Smooth muscle cell (in vitro differentiated cells): ENCODE results near the gene IL17RC. TPM values are rescaled to one million over a fixed set of nuclear protein-coding genes. Genes with fewer than 3 reads are reported as not detected.
"Not testable (repeated sequence)": the region's sequence is repeated elsewhere in the genome, so short reads cannot be mapped to it uniquely, and the experiment has no call there.

Experiments
- DNase-seq: peaks from one replicate; lab custom pipeline; 2025; ENCODE audit not compliant: unreplicated experiment; lab: John Stamatoyannopoulos, UW
- H2AFZ ChIP-seq: fragments of 200-600 bp; sonication (generic); 2 replicates; pipeline ENCODE4 v1.6.0; 2016; ENCODE audit warnings: antibody characterized with exemption, low read depth, mild to moderate bottlenecking
- H3F3A ChIP-seq: fragments of 200-600 bp; sonication (generic); 2 replicates; pipeline ENCODE4 v1.6.0; 2017; ENCODE audit warnings: antibody characterized with exemption, low read depth
- H3K27ac ChIP-seq: fragments of 200-600 bp; sonication (generic); 2 replicates; pipeline ENCODE4 v1.5.1; 2016; ENCODE audit warnings: low read depth, mild to moderate bottlenecking
- H3K27me3 ChIP-seq: fragments of 200-600 bp; sonication (generic); 2 replicates; pipeline ENCODE4 v1.6.1; 2016; ENCODE audit warnings: low read depth, mild to moderate bottlenecking
- H3K36me3 ChIP-seq: fragments of 200-600 bp; sonication (generic); 2 replicates; pipeline ENCODE4 v1.5.1; 2016; ENCODE audit warnings: low read depth
- H3K4me1 ChIP-seq: fragments of 200-600 bp; sonication (generic); 2 replicates; pipeline ENCODE4 v1.5.1; 2016; ENCODE audit warnings: low read depth
- H3K4me2 ChIP-seq: fragments of 200-600 bp; sonication (generic); 2 replicates; pipeline ENCODE4 v1.6.0; 2016; ENCODE audit warnings: mild to moderate bottlenecking
- H3K4me3 ChIP-seq: fragments of 200-600 bp; sonication (generic); 2 replicates; pipeline ENCODE4 v1.5.1; 2016; ENCODE audit warnings: mild to moderate bottlenecking
- H3K79me2 ChIP-seq: fragments of 200-600 bp; sonication (generic); 2 replicates; pipeline ENCODE4 v1.6.0; 2016; ENCODE audit warnings: low read depth, mild to moderate bottlenecking
- H3K9ac ChIP-seq: fragments of 200-600 bp; sonication (generic); 2 replicates; pipeline ENCODE4 v1.6.0; 2016; ENCODE audit warnings: low read depth
- H3K9me3 ChIP-seq: fragments of 200-600 bp; sonication (generic); replicated peaks from 2 replicates; pipeline ENCODE4 v1.5.1; 2016; ENCODE audit warnings: low read depth
- H4K20me1 ChIP-seq: fragments of 200-600 bp; sonication (generic); 2 replicates; pipeline ENCODE4 v1.6.0; 2016; ENCODE audit warnings: low read depth
- CTCF ChIP-seq: fragments of 200-600 bp; sonication (generic); IDR thresholded peaks from 2 replicates; pipeline ENCODE4 v1.5.1; 2017; ENCODE audit warnings: borderline replicate concordance, mild to moderate bottlenecking, antibody characterized with exemption; ENCODE audit not compliant: insufficient read depth, poor library complexity, severe bottlenecking
- WGBS: methylation state at CpG from one replicate; pipeline ENCODE4 v1.1.7; 2016; ENCODE audit warnings: low lambda C conversion rate; 5-methylcytosine and 5-hydroxymethylcytosine counted together
- polyA plus RNA-seq: library from polyadenylated mRNA; unstranded; fragments of >200 nt; fragmentation: Nextera tagmentation; extraction: Ambion mirVana; gene quantifications from 2 replicates; pipeline ENCODE4 v1.2.1, GENCODE V29; 2016
- total RNA-seq: library from RNA; depleted of rRNA; stranded (reverse); fragments of >200 nt; gene quantifications from 2 replicates; pipeline ENCODE4 v1.2.3, GENCODE V29; 2014

Gene IL17RC
- total and polyA plus RNA-seq, 2 experiments from 2014 or later, result 36.7 to 37.3 TPM

GRCh38 chr3:9893739-9894138, 23.2 kb upstream of the IL17RC start:
- Histone ChIP-seq H3K27ac (peak overlapping the region; percentile 40), H3K4me2 (no peak overlapping the region), H3K9me3 (no peaks in the 10 kb centered on the region), H3K4me3 (no peak overlapping the region), H3K79me2 (peaks cover 22% of the 10 kb centered on the region), H3F3A (no peaks in the 10 kb centered on the region), H2AFZ (no peak overlapping the region), H4K20me1 (no peaks in the 10 kb centered on the region), H3K9ac (no peak overlapping the region), H3K27me3 (no peaks in the 10 kb centered on the region), H3K36me3 (no peaks in the 10 kb centered on the region), H3K4me1 (peaks cover 9% of the 10 kb centered on the region)
- no peak for DNase-seq
- WGBS, result 100% methylated on average over 1 of the region's 1 CpG
- no peak for TF ChIP-seq CTCF

DNA sequence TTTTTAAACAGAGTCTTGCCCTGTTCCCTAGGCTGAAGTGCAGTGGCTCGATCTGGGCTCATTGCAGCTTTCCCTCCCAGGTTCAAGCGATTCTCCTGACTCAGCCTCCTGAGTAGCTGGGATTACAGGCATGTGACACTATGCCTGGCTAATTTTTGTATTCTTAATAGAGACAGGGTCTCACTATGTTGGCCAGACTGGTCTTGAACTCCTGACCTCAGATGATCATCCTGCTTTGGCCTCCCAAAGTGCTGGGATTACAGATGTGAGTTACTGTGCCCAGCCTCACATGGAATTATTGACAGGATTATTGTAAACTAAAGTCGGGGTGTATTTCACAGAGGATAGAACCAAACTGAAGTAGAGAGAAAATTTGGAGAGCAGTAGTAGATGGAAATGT, 21.2 kb upstream of the IL17RC start:
- H3K4me1 ChIP-seq, H3K4me3 ChIP-seq, H3F3A ChIP-seq, H3K27me3 ChIP-seq, H3K9ac ChIP-seq, H3K36me3 ChIP-seq, H3K4me2 ChIP-seq, H2AFZ ChIP-seq, DNase-seq, H4K20me1 ChIP-seq, H3K27ac ChIP-seq, H3K9me3 ChIP-seq: not testable (repeated sequence)
- H3K79me2 ChIP-seq, result peaks cover 19% of the 10 kb centered on the region
- WGBS, result 98% methylated on average over 3 of the region's 3 CpGs

DNA sequence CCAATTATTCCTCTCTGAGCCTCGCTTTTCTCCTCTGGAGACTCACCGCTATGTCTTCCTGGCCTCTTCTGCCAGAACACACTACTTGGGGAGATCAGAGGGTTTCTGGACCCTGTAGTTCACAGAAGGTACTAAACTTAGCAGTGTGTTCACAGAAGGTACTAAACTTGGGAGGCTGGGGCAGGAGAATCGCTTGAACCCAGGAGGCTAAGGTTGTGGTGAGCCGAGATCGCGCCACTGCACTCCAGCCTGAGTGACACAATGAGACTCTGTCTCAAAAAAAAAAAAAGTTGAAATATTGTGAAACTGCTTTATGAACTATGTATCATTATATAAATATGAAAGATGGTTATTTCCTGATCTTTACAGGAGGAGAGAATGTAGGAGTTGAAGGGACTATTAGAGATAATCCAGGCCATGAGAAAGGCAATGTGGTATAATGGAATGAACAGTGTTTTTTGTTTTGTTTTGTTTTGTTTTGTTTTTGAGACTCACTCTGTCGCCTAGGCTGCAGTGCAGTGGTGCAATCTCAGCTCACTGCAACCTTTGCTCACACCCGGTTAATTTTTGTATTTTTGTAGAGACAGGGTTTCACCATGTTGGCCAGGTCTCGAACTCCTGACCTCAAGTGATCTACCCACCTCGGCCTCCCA, 20.0 kb upstream of the IL17RC start:
- H3F3A ChIP-seq, H3K9me3 ChIP-seq, H3K27ac ChIP-seq, H4K20me1 ChIP-seq, DNase-seq, H3K79me2 ChIP-seq, H3K4me2 ChIP-seq, H2AFZ ChIP-seq, H3K9ac ChIP-seq, H3K27me3 ChIP-seq, H3K4me1 ChIP-seq, H3K4me3 ChIP-seq, H3K36me3 ChIP-seq: not testable (repeated sequence)
- 99% methylated on average over 10 of the region's 10 CpGs for WGBS

DNA sequence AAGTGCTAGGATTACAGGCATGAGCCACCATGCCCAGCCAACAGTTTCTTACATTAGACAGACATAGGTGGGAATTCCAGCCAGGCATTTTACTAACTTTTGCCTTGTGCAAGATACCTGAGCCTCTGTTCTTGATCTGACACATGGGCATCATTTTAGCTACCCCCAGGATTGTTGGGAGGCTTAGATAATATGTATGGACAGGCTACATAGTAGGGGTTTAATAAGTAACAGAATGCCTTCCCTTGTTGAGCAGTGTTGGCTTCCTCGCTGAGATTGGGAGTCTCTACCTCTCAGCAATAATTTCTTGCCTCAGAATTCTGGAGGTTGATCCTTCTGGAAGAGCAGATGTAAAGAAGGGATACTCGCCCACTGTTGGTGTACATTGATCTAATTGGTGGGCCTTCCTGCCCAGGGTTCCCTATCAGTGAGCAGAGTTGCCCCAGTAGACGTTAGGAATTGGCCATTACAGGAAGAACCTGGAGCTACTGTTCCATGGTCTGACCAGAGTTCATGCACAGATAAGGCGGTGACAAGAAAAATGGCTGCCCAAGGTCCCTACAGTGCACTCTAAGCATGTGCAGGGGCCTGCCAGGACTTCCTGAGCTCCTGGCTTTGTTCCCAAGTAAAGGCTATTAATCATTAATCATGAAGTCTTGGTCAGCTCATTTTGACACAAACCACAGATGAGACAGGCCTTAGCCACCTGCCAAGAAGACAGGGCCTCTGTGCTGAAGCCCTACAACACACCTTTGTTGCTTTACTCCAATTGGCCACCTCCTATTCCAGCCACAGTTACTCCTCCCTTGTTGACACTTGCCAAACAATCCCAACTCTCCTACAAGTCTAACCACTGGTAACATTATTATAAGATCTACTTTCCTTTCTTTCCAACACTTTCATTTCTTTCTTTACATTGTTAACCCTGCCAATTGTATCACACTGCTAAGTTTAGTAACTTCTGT, 19.2 kb upstream of the IL17RC start:
- no peak overlapping the region for H3K4me3 ChIP-seq
- peaks cover 3% of the 10 kb centered on the region for H3K4me1 ChIP-seq
- no peak for DNase-seq
- WGBS, result 79% methylated on average over 4 of the region's 4 CpGs
- H3K36me3 ChIP-seq, result no peaks in the 10 kb centered on the region
- H3K4me2 ChIP-seq, result no peak overlapping the region
- H4K20me1 ChIP-seq, result no peaks in the 10 kb centered on the region
- H3K9me3 ChIP-seq, result no peaks in the 10 kb centered on the region
- no peaks in the 10 kb centered on the region for H3F3A ChIP-seq
- no peak overlapping the region for H3K9ac ChIP-seq
- no peaks in the 10 kb centered on the region for H3K27me3 ChIP-seq
- H3K79me2 ChIP-seq, result peaks cover 3% of the 10 kb centered on the region
- H3K27ac ChIP-seq, result no peak overlapping the region
- H2AFZ ChIP-seq, result no peak overlapping the region
- TF ChIP-seq CTCF, result no peak
